ENCODE results near the gene LDLRAD4.

DNA sequence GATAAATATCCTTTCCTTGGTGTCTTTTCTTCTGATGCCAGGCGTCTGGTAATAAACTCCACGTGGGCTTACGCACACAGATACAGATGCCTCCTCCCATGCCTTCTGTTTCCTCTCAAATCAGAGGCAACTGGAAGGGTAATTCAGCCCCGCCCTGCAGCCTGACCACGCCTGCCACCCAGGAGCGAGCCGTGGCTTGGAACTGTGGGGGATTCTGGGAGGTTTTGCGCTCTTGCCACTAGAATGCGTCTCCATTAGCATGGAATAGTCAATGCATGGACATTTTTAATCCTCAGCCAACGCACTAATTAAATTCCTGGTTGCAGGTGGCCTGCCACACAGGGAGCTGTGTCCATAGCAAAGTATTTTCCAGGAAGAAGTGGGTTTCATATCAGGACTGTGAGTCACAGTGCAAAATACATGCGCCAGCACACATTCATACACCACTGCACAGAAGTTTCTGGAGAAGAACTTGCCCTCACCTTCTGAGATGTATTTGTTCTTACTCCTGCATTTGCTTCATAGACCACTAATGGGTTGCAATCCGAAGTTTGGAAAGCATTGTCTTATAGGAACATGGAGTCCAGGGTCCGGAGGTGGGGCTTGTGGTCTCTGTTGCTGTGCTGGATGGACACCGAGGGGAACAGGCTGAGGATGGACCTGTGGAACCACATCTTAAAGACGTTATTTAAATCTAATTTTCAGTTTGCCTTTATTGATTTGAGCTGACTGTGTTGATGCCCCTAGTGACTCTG is 151.4 kb downstream of the LDLRAD4 start:
- TF ChIP-seq RHOXF2B (CRISPR knock-in tag; conservative IDR thresholded peaks at IDR 0.05), result no peak
- no peak for TF ChIP-seq TOE1 (IDR thresholded peaks at IDR 0.05; ENCODE audit: borderline replicate concordance)
- TF ChIP-seq TOE1 (CRISPR knock-in tag; IDR thresholded peaks at IDR 0.05; ENCODE audit: borderline replicate concordance, low read depth), result no peak
- no peak for TF ChIP-seq ETV6 (IDR thresholded peaks at IDR 0.05; ENCODE audit: borderline replicate concordance in 1 of 2, low read depth in 2 of 2, low read length in 1 of 2)
- no peak for TF ChIP-seq ETV6 (CRISPR knock-in tag; IDR thresholded peaks at IDR 0.05; ENCODE audit: borderline replicate concordance)

All from K562 (cell line).